H1 (cell line): Measurements from ENCODE around the gene TMEM209. TPM values are rescaled to one million over a fixed set of nuclear protein-coding genes. Genes with fewer than 3 reads are reported as not detected.
A peak's percentile ranks its signal among the peaks of the same experiment; 100 is the strongest.

Experiments used
- ASH2L ChIP-seq: fragments of 200-600, 300-600 bp; sonication (generic); IDR thresholded peaks from one replicate; pipeline ENCODE4 v1.7.1; 2017; ENCODE audit warnings: low read length
- BRCA1 ChIP-seq: IDR thresholded peaks from 2 replicates; pipeline ENCODE4 v1.6.1; 2012; ENCODE audit warnings: low read depth, low read length, improper control_type of control experiment
- CEBPB ChIP-seq: IDR thresholded peaks from 2 replicates; pipeline ENCODE4 v1.6.1; 2012; ENCODE audit warnings: low read depth, low read length
- CHD1 ChIP-seq: IDR thresholded peaks from 2 replicates; pipeline ENCODE4 v1.6.1; 2012; ENCODE audit warnings: low read depth, low read length, improper control_type of control experiment
- CREB1 ChIP-seq: IDR thresholded peaks from 2 replicates; pipeline ENCODE4 v1.6.1; 2012; ENCODE audit warnings: inconsistent platforms
- GTF2F1 ChIP-seq: IDR thresholded peaks from 2 replicates; pipeline ENCODE4 v1.6.1; 2012; ENCODE audit warnings: low read depth, low read length, improper control_type of control experiment, borderline replicate concordance
- HDAC2 ChIP-seq, 2 experiments: fragments of 300-600 bp in 1 of 2; sonication (generic) in 1 of 2; IDR thresholded peaks; 2 replicates each; pipeline ENCODE4 v1.6.1; 2011 to 2012; ENCODE audit warnings: low read depth in 2 of 2, low read length in 2 of 2, mild to moderate bottlenecking in 2 of 2, moderate library complexity in 2 of 2, borderline replicate concordance in 1 of 2, inconsistent platforms in 1 of 2
- POLR2A ChIP-seq, 2 experiments: IDR thresholded peaks; 1 replicate in 1 of 2; 2 replicates in 1 of 2; pipeline ENCODE4 v1.6.1; 2011; ENCODE audit warnings: low read depth in 2 of 2, low read length in 2 of 2, mild to moderate bottlenecking in 2 of 2; ENCODE audit errors: control extremely low read depth in 1 of 2
- RNF2 ChIP-seq: fragments of 200-900, 300-1000 bp; sonication (generic); IDR thresholded peaks from 2 replicates; pipeline ENCODE4 v1.7.1; 2016; ENCODE audit warnings: borderline replicate concordance, low read depth, mild to moderate bottlenecking, antibody characterized with exemption, low read length; ENCODE audit not compliant: poor library complexity, severe bottlenecking; ENCODE audit errors: missing control alignments
- SIN3A ChIP-seq, 2 experiments: IDR thresholded peaks in 1 of 2; conservative IDR thresholded peaks in 1 of 2; 2 replicates each; pipeline ENCODE4 v1.6.1; 2011 to 2012; ENCODE audit warnings: low read length in 2 of 2, improper control_type of control experiment in 1 of 2, low read depth in 1 of 2, mild to moderate bottlenecking in 1 of 2
- SP4 ChIP-seq: IDR thresholded peaks from 2 replicates; pipeline ENCODE4 v1.6.1; 2012; ENCODE audit warnings: low read length, inconsistent platforms
- TAF7 ChIP-seq: optimal IDR thresholded peaks from 2 replicates; pipeline ENCODE3; 2011; ENCODE audit warnings: low read depth, mild to moderate bottlenecking, inconsistent platforms, low read length, moderate library complexity, borderline replicate concordance
- TBP ChIP-seq: IDR thresholded peaks from 2 replicates; pipeline ENCODE4 v1.6.1; 2011; ENCODE audit warnings: low read depth, low read length, improper control_type of control experiment
- polyA plus RNA-seq, 7 experiments: library from polyadenylated mRNA; depleted of rRNA in 3 of 7; stranded (reverse) in 5 of 7; unstranded in 2 of 7; fragments of >200 nt in 5 of 7; fragments of 200-250 nt in 2 of 7; gene quantifications; 1 replicate in 5 of 7; 2 replicates in 1 of 7; 4 replicates in 1 of 7; pipeline versions ENCODE4 v1.2.1 to v1.2.3, GENCODE V29; 2011 to 2013; ENCODE audit warnings: missing spikeins in 2 of 7, mixed read lengths in 2 of 7
- total RNA-seq: library from RNA; stranded (reverse); fragmentation: NEBNext Ultra II Directional; extraction: Animal tissue kit (Norgen Biotek cat#: 25700); gene quantifications from 2 replicates; pipeline ENCODE4 v1.2.1, GENCODE V29; 2021

The TMEM209 gene
- total and polyA plus RNA-seq, 2 of the 8 experiments (the other 6 are each of a cell fraction or from before 2014, with no cell fraction given): 28.5 to 30.5 TPM

GRCh38 chr7:130205084-130205947, at the start of gene TMEM209 (continued):
- TF ChIP-seq TAF7: peak; percentile 89
- peak; percentile 91 to 98 for TF ChIP-seq POLR2A (IDR thresholded peaks at IDR 0.05; ENCODE audit: control extremely low read depth in 1 of 2, low read depth in 2 of 2, low read length in 2 of 2)
- TF ChIP-seq TBP: peak; percentile 91
- TF ChIP-seq CREB1: no peak; the same call in 1 of the 2 replicates
- TF ChIP-seq GTF2F1: peak; percentile 86; the same call in 1 of the 2 replicates
- no peak for TF ChIP-seq RNF2
- no peak for TF ChIP-seq SP4
- peak; percentile 100 for TF ChIP-seq BRCA1
- TF ChIP-seq HDAC2 (IDR thresholded peaks at IDR 0.05; ENCODE audit: borderline replicate concordance in 1 of 2, low read depth in 2 of 2, low read length in 2 of 2): peak in 1 of 2 experiments; percentile 38; a peak in 1 of 4 replicates
- TF ChIP-seq CHD1: no peak
- TF ChIP-seq ASH2L: peak; percentile 54
- TF ChIP-seq SIN3A (conservative IDR thresholded peaks at IDR 0.05 in 1 of 2, IDR thresholded peaks at IDR 0.05 in 1 of 2; ENCODE audit: low read depth in 1 of 2, low read length in 2 of 2): peak; percentile 64 to 77; a peak in 2 of 4 replicates
- no peak for TF ChIP-seq CEBPB
- TF ChIP-seq, all 59 proteins: peak for 21
